ENCODE data around the gene VWCE. TPM values are rescaled to one million over a fixed set of nuclear protein-coding genes. Genes with fewer than 3 reads are reported as not detected.

Gene VWCE
- polyA plus RNA-seq, 3 donors, result 0.05 to 0.23 TPM; not detected in 1

DNA sequence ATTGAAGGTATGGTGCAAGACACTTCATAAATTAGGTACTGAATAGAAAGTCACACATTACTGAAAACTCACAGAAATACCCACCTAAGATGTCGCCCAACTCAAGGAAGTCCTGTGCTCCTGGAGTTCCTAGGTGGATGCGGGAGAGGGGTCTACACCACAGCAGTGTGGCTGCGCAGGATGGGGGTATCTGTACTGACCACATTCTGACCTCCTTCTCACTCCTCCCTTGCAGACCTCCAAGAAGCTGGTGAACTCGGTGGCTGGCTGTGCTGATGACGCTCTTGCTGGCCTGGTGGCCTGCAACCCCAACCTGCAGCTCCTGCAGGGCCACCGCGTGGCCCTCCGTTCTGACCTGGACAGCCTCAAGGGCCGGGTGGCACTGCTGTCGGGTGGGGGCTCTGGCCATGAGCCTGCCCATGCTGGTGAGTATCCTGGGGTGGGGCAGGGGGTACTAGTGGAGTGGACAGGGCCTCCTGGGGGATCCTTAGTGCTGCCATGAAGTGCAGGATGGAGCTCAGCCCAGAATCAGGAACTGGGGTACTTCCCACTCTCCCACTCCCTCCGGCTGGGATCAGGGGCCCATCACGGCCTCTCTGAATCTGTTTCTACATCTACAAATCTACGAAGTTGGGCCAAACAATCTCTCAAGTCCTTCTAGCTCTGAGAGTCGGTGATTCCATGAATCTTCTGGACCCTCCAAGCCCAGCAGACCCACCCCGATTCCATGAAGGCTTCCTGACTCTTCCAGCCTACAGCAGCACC lies 42.8 kb upstream of the VWCE start:
- intact Hi-C loops (cut with micrococcal nuclease), result loop anchor here (2.0 to 5.0 kb wide), 3 partner anchors 47 to 99 kb away; no protein-coding TSS in a partner anchor
- Histone ChIP-seq H3K4me2 (replicated peaks; ENCODE audit: extremely low read depth, low read length, poor library complexity, severe bottlenecking) (no peak overlapping the region), H3K27ac (ENCODE audit: low read depth in 1 of 2, low read length in 2 of 2) (no peak overlapping the region), H3K4me3 (replicated peaks in 1 of 3; ENCODE audit: low read depth in 2 of 3, low read length in 3 of 3) (no peak overlapping the region), H3K79me2 (ENCODE audit: insufficient read depth, low read length) (peaks cover under 1% of the 10 kb centered on the region), H2AFZ (ENCODE audit: insufficient read depth, low read depth, low read length, poor library complexity, severe bottlenecking) (no peak overlapping the region), H3K27me3 (ENCODE audit: control insufficient read depth in 2 of 2, insufficient read depth in 2 of 2, low read length in 2 of 2) (no peaks in the 10 kb centered on the region), H3K4me1 (ENCODE audit: control insufficient read depth in 1 of 2, insufficient read depth in 2 of 2, low read length in 2 of 2) (peaks cover 14 to 18% of the 10 kb centered on the region in 2 donors), H3K9me3 (replicated peaks in 1 of 2; ENCODE audit: control insufficient read depth in 1 of 2, insufficient read depth in 1 of 2, low read length in 2 of 2) (no peaks in the 10 kb centered on the region), H3K36me3 (replicated peaks in 1 of 2; ENCODE audit: control insufficient read depth in 1 of 2, insufficient read depth in 2 of 2, low read length in 2 of 2) (peaks cover 6 to 23% of the 10 kb centered on the region in 2 donors), H4K20me1 (ENCODE audit: insufficient read depth, low read length) (no peaks in the 10 kb centered on the region), H3K9ac (ENCODE audit: insufficient read depth, low read length, poor library complexity, severe bottlenecking) (no peak overlapping the region)
- DNase-seq, result no peak
- H3K27ac Mint-ChIP-seq, result peak overlapping the region in 2 of 7 donors; percentile 13 to 46
- H3K27me3 Mint-ChIP-seq (ENCODE audit: low read depth in 3 of 3), result peaks cover 1 to 4% (median 2%) of the 10 kb centered on the region in 3 donors
- H3K4me3 Mint-ChIP-seq, result no peak overlapping the region
- WGBS (ENCODE audit: insufficient coverage), result 96% methylated on average over 11 of the region's 15 CpGs
- peaks cover 23% of the 10 kb centered on the region for H3K4me1 Mint-ChIP-seq
- H3K9me3 Mint-ChIP-seq, result no peaks in the 10 kb centered on the region
- TF ChIP-seq, protein P1, sequence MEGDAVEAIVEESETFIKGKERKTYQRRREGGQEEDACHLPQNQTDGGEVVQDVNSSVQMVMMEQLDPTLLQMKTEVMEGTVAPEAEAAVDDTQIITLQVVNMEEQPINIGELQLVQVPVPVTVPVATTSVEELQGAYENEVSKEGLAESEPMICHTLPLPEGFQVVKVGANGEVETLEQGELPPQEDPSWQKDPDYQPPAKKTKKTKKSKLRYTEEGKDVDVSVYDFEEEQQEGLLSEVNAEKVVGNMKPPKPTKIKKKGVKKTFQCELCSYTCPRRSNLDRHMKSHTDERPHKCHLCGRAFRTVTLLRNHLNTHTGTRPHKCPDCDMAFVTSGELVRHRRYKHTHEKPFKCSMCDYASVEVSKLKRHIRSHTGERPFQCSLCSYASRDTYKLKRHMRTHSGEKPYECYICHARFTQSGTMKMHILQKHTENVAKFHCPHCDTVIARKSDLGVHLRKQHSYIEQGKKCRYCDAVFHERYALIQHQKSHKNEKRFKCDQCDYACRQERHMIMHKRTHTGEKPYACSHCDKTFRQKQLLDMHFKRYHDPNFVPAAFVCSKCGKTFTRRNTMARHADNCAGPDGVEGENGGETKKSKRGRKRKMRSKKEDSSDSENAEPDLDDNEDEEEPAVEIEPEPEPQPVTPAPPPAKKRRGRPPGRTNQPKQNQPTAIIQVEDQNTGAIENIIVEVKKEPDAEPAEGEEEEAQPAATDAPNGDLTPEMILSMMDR (IDR thresholded peaks at IDR 0.05), result no peak
- peaks cover 28 to 32% of the 10 kb centered on the region in 2 donors for H3K36me3 Mint-ChIP-seq

DNA sequence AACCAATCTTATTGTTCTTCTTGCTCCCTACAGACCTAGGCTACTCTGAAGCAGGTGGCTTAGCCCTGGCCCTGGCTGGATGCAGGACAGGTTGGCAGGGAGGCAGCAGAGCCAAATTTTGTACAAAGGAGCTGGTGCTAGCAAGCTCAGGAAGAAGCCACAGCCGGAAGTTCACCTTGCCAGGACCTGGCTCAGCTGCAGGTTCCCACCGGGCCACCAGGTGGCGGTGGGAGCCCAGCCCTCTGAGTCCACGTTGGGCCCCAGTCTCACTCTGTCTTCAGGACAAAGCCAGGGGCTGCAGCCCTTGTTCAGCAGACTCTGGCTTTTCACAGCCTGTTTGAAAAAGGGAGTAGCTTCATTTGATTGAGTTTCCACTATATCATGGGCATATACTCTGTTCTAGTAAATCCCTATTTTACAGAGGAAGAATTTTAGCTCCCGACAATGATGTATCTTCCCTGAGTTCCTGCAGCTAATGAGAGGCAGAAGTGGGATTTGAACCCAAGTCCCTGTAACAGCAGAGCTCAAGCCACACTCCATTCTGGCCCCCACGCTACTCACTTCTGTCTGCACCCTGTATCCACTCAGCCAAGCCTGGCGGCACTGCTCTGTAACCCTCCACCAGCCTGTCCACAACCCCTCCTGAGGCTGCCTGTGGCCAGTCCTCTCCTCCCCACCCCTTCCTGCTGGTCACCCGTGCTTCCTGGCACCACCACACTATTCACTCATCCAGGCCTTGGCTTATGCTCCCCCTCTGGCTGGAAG lies 41.2 kb upstream of the VWCE start:
- 30% methylated on average over 7 of the region's 8 CpGs for WGBS (ENCODE audit: insufficient coverage)
- Mint-ChIP-seq H3K27ac (peak overlapping the region in 3 of 7 donors; percentile 42 to 78 (median 69)), H3K27me3 (ENCODE audit: low read depth in 3 of 3) (peaks cover 1 to 2% (median 2%) of the 10 kb centered on the region in 3 donors), H3K4me3 (no peak overlapping the region), H3K4me1 (peaks cover 35% of the 10 kb centered on the region), H3K9me3 (no peaks in the 10 kb centered on the region), H3K36me3 (peaks cover 20 to 27% of the 10 kb centered on the region in 2 donors)
- intact Hi-C loops (cut with micrococcal nuclease), result loop anchor here (1.0 to 5.0 kb wide), 4 partner anchors 48 to 101 kb away; no protein-coding TSS in a partner anchor
- Histone ChIP-seq H4K20me1 (ENCODE audit: insufficient read depth, low read length) (peaks cover 8% of the 10 kb centered on the region), H3K27me3 (ENCODE audit: control insufficient read depth in 2 of 2, insufficient read depth in 2 of 2, low read length in 2 of 2) (no peaks in the 10 kb centered on the region), H3K9me3 (replicated peaks in 1 of 2; ENCODE audit: control insufficient read depth in 1 of 2, insufficient read depth in 1 of 2, low read length in 2 of 2) (no peaks in the 10 kb centered on the region), H3K4me2 (replicated peaks; ENCODE audit: extremely low read depth, low read length, poor library complexity, severe bottlenecking) (no peak overlapping the region), H3K36me3 (replicated peaks in 1 of 2; ENCODE audit: control insufficient read depth in 1 of 2, insufficient read depth in 2 of 2, low read length in 2 of 2) (peaks cover 3 to 7% of the 10 kb centered on the region in 2 donors), H3K27ac (ENCODE audit: low read depth in 1 of 2, low read length in 2 of 2) (no peak overlapping the region), H3K4me1 (ENCODE audit: control insufficient read depth in 1 of 2, insufficient read depth in 2 of 2, low read length in 2 of 2) (peaks cover 25 to 32% of the 10 kb centered on the region in 2 donors), H2AFZ (ENCODE audit: insufficient read depth, low read depth, low read length, poor library complexity, severe bottlenecking) (peak overlapping the region; percentile 6), H3K79me2 (ENCODE audit: insufficient read depth, low read length) (peaks cover 16% of the 10 kb centered on the region), H3K9ac (ENCODE audit: insufficient read depth, low read length, poor library complexity, severe bottlenecking) (no peak overlapping the region), H3K4me3 (replicated peaks in 1 of 3; ENCODE audit: low read depth in 2 of 3, low read length in 3 of 3) (no peak overlapping the region)
- DNase-seq, result peak; percentile 69 to 83 (median 79)
- TF ChIP-seq, protein P1 (IDR thresholded peaks at IDR 0.05), result peak; percentile 95

Data from CD14-positive monocyte (primary cell).